SJSA1 (cell line): Measurements from ENCODE around the gene TM7SF3. TPM values are rescaled to one million over a fixed set of nuclear protein-coding genes. Genes with fewer than 3 reads are reported as not detected.
"Not testable (repeated sequence)": the region's sequence is repeated elsewhere in the genome, so short reads cannot be mapped to it uniquely, and the experiment has no call there.

ENCODE experiments used
- DNase-seq, 2 experiments: peaks; one replicate each; pipeline ENCODE4 v3.0.0-alpha.2; 2015 to 2020; ENCODE audit warnings: low spot score in 2 of 2, low read depth in 1 of 2
- H3K27ac ChIP-seq: fragments of 250-450 bp; sonication (Bioruptor Pico); 2 replicates; pipeline ENCODE4 v1.5.1; 2020; ENCODE audit warnings: mild to moderate bottlenecking, moderate library complexity
- H3K27me3 ChIP-seq: fragments of 250-450 bp; sonication (Bioruptor Pico); replicated peaks from 2 replicates; pipeline ENCODE4 v1.5.1; 2020; ENCODE audit warnings: mild to moderate bottlenecking, moderate library complexity
- H3K36me3 ChIP-seq: fragments of 250-450 bp; sonication (Bioruptor Pico); 2 replicates; pipeline ENCODE4 v1.5.1; 2020; ENCODE audit warnings: mild to moderate bottlenecking
- H3K4me1 ChIP-seq: fragments of 250-450 bp; sonication (Bioruptor Pico); replicated peaks from 2 replicates; pipeline ENCODE4 v1.6.1; 2021; ENCODE audit warnings: mild to moderate bottlenecking
- H3K4me3 ChIP-seq: fragments of 250-450 bp; sonication (Bioruptor Pico); 2 replicates; pipeline ENCODE4 v1.5.1; 2020; ENCODE audit warnings: mild to moderate bottlenecking
- H3K9me3 ChIP-seq: fragments of 250-450 bp; sonication (Bioruptor Pico); replicated peaks from 2 replicates; pipeline ENCODE4 v1.5.1; 2020; ENCODE audit warnings: mild to moderate bottlenecking
- total RNA-seq: library from RNA; depleted of rRNA; stranded (reverse); fragments of >200 nt; shearing (Covaris generic); gene quantifications from 2 replicates; pipeline ENCODE4 v1.2.3, GENCODE V29; 2014; rRNA removed

TM7SF3 gene, protein sequence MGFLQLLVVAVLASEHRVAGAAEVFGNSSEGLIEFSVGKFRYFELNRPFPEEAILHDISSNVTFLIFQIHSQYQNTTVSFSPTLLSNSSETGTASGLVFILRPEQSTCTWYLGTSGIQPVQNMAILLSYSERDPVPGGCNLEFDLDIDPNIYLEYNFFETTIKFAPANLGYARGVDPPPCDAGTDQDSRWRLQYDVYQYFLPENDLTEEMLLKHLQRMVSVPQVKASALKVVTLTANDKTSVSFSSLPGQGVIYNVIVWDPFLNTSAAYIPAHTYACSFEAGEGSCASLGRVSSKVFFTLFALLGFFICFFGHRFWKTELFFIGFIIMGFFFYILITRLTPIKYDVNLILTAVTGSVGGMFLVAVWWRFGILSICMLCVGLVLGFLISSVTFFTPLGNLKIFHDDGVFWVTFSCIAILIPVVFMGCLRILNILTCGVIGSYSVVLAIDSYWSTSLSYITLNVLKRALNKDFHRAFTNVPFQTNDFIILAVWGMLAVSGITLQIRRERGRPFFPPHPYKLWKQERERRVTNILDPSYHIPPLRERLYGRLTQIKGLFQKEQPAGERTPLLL
- 52.7 and 128 TPM in 2 replicates for total RNA-seq

DNA sequence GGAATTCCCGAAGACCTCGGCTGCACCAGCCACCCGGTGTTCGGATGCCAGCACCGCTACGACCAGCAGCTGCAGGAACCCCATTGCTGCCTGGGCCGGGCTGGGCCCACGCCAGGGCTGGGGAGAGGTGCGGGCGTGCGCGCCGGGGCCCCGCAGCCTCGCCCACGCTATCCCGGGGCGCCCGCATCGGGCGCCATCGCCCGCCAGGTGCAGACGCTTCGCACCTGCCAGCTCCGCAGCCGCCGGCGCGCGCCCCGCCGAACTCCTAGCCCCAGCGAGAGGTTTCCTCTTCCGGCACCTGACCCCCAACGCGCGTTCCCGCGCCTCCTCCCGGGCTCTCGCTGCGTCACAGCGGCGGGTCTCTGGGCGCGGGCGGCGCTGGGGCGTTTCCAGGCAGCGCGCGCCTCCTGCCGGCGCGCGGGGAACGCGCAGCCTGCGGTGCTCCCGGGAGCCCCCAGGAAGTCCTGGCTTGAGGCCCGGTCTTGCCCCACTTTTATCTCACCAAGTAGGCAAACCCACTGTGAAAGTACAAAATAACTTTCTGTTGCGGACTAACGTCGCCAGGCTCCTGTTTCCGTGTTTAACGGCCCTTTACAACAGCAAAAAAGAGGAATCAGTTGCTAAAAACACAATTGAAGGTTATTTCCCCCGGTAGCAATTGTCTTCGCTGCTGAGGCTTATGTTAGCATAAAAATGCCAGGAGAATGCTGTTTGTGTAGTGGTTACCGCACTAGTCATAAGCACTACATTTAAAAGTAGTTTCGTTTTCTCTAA, at the start of gene TM7SF3:
TM7SF3 (minus strand) TSS at position 300 of the 774 bp plus-strand sequence; CDS start at position 84, 216 bp downstream.
- no peaks in the 10 kb centered on the region for H3K27me3 ChIP-seq
- peaks cover 17% of the 10 kb centered on the region for H3K4me1 ChIP-seq
- H3K9me3 ChIP-seq, result no peaks in the 10 kb centered on the region
- H3K36me3 ChIP-seq, result no peaks in the 10 kb centered on the region; the same call in 1 of the 2 replicates
- H3K4me3 ChIP-seq, result peak within 1 kb of the TSS; percentile 71
- peak; percentile 88 to 95 for DNase-seq
- peak within 1 kb of the TSS; percentile 92 for H3K27ac ChIP-seq

DNA sequence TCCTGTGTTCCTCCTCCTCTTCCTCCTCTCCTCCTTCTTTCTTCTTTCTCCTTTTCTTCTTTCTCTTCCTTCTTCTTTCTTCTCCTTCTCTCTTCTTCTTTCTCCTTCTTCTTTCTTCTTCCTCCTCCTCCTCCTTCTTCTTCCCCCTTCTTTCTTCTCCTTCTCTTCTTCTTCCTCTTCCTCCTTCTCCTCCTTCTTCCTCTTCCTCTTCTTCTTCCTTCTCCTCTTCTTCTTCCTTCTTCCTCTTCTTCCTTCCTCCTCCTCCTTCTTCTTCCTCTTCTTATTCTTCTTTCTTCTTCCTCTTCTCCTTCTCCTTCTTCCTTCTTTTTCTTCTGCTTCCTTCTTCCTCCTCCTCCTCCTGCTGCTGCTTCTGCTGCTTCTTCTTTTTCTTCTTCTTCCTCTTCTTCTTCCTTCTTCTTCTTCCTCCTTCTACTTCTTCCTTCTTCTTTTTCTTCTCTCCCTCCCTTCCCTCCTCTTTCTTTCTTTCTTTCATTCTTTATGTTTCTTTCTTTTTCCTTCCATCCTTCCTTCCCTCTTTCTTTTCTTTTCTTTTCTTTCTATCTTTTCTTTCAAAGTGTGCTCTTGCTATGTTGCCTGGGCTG, 49.2 kb upstream of the TM7SF3 start:
- DNase-seq, result no peak
- Histone ChIP-seq H3K36me3 (no peaks in the 10 kb centered on the region), H3K4me1 (no peaks in the 10 kb centered on the region), H3K27ac (no peak overlapping the region), H3K9me3 (no peaks in the 10 kb centered on the region), H3K4me3 (no peak overlapping the region), H3K27me3 (no peaks in the 10 kb centered on the region)

DNA sequence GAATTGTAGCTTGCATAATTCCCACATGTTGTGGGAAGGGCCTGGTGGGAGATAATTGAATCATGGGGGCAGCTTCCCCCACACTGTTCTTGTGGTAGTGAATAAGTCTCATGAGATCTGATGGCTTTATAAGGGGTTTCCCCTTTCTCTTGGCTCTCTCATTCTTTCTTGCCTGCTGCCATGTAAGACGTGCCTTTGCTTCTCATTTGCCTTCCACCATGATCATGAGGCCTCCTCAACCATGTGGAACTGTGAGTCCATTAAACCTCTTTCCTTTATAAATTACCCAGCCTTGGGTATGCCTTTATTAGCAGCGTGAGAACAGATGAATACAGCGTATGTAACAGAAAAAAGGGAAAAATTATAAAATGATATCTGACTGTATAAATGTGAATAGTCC, 47.1 kb upstream of the TM7SF3 start:
- Histone ChIP-seq H3K9me3 (no peaks in the 10 kb centered on the region), H3K4me1 (no peaks in the 10 kb centered on the region), H3K27me3 (no peaks in the 10 kb centered on the region), H3K27ac (no peak overlapping the region), H3K36me3 (no peaks in the 10 kb centered on the region), H3K4me3 (no peak overlapping the region)
- no peak for DNase-seq

DNA sequence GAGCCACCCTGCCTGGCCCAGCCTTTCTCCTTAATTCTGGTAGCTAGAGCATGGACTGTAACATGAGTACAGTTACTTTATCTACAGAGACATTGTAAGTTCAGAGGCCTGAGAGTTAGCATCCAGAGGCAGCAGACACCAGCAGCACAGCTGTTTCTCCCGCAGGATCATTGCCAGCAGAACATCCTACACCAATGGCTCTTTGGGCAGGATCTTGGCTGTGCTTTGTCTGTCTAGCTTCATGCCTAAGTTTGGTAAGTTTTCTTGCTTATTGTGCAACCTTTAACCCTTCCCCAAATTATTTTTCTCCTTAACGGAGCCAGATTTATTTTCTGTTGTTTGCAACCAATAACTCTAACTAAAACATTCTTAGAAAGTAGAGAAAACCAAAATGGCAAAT, 46.6 kb upstream of the TM7SF3 start:
- Histone ChIP-seq H3K27ac (no peak overlapping the region), H3K4me3 (no peak overlapping the region), H3K27me3 (no peaks in the 10 kb centered on the region), H3K36me3 (no peaks in the 10 kb centered on the region), H3K9me3 (no peaks in the 10 kb centered on the region), H3K4me1 (no peaks in the 10 kb centered on the region)
- DNase-seq, result no peak

DNA sequence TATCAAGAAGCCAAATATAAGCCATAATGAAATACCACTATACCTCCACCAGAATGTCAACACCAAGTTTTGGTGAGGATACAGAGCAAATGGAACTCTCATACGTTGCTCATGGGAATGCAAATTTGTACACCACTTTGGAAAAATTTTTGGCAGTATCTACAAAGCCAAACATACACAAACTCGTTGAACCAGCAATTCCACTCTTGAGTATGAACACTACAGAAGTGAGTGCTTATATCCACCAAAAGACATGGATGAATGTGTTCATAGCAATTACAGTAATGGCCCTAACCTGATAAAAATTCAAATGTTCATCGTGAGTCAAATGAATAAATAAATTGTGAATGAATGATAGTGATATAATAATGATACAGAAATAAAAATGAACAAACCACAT, 43.4 kb upstream of the TM7SF3 start:
- DNase-seq, result no peak
- no peaks in the 10 kb centered on the region for H3K27me3 ChIP-seq
- no peaks in the 10 kb centered on the region for H3K4me1 ChIP-seq
- H3K4me3 ChIP-seq, result no peak overlapping the region
- no peaks in the 10 kb centered on the region for H3K9me3 ChIP-seq
- no peaks in the 10 kb centered on the region for H3K36me3 ChIP-seq
- no peak overlapping the region for H3K27ac ChIP-seq

DNA sequence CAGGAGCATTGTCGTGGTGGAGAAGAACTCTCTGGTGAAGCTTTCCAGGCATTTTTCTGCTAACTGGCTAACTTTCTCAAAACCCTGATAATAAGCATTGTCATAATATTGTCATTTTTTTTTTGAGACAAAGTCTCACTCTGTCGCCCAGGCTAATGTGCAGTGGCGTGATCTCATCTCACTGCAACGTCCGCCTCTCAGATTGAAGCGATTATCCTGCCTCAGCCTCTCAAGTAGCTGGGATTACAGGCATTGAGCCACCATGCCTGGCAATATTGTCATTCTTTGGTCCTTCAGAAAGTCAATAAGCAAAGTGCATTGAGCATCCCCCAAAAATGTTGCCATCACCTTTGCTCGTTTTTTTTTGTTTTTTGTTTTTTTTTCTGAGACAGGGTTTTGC, 41.8 kb upstream of the TM7SF3 start:
- no peaks in the 10 kb centered on the region for H3K36me3 ChIP-seq
- H3K4me1 ChIP-seq, result no peaks in the 10 kb centered on the region
- H3K4me3 ChIP-seq, result no peak overlapping the region
- H3K27me3 ChIP-seq, result no peaks in the 10 kb centered on the region
- no peaks in the 10 kb centered on the region for H3K9me3 ChIP-seq
- DNase-seq, result no peak
- H3K27ac ChIP-seq, result no peak overlapping the region

DNA sequence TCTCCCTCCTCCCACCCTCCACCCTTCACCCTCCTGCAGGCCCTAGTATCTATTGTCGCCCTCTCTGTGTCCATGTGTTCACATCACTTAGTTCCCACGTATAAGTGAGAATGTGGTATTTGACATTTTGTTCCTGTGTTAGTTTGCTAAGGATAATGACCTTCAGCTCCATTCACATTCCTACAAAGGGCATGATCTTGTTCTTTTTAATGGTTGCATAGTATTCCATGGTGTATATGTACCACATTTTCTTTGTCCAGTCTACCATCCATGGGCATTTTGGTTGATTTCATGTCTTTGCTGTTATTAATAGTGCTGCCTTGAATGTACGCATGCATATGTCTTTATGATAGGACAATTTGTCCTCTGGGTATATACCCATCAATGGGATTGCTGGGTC, 38.6 kb upstream of the TM7SF3 start:
- Histone ChIP-seq H3K36me3 (0 out of 2 replicates have a peak, but pooled peaks cover 2% of the 10 kb centered on the region), H3K4me3 (no peak overlapping the region), H3K9me3 (no peaks in the 10 kb centered on the region), H3K27me3 (no peaks in the 10 kb centered on the region), H3K27ac (no peak overlapping the region), H3K4me1 (no peaks in the 10 kb centered on the region; the same call in 1 of the 2 replicates)
- no peak for DNase-seq

DNA sequence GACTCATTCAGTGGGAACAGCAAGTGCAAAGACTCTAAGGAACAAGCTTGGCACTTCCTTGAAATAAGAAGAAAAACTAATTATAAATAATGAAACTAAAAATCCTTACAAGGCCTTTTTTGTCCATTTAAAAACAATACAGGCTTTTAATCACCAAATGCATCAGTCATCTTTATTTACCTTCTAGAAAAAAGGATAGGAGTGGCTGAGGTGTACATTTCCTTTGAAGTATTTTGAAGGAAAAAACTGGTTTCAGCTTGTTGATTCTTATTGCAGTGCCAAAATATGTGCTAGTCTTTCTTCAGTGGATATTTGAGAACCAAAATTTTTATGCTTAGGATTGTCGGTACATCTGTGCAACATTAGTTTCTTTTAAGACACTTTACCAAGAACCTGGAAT, 38.0 kb upstream of the TM7SF3 start:
- Histone ChIP-seq H3K27ac (no peak overlapping the region), H3K36me3 (0 out of 2 replicates have a peak, but pooled peaks cover 2% of the 10 kb centered on the region), H3K4me3 (no peak overlapping the region), H3K9me3 (no peaks in the 10 kb centered on the region), H3K27me3 (no peaks in the 10 kb centered on the region), H3K4me1 (no peaks in the 10 kb centered on the region; the same call in 1 of the 2 replicates)
- no peak for DNase-seq

DNA sequence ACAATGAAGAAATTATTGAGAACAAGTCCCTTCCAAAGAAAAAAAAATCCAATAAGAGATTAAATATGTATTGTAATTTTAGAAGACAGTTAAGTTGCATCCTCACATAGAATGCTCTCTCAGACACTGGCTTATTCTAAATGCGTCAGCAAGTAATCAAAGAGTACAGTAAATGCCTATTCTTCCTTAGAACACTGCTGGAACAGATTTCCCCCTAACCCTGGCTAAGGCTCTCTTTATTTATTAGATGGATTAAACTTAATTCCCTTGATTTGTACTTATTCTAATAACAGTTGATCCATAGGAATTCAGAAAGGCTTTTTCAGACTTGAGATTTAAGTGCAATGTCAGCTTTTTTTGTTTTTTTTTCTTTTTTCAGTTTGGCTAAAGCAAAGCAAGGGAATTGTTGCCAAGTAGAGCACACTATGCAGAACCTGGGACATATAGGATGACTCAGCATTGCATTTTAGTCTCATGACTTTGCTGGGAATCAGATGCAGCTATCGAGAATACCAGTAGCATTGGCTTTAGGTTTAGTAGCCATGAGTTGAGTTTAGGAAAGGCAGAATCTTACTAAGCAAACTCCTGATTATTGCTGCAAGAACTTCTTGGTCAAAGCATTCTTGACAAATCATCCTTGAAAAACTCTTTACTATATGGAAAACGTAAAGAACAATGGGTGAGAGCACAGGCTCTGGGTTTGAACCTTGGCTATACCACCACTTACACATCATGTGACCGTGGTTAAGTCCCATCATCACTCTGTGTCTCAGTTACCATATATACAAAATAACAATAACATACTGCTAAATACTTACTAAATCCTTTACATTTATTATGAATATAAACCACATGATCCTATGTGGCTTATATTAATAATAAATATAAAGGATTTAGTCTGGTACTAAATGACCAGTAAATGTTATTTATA, 34.9 kb upstream of the TM7SF3 start:
- no peak overlapping the region for H3K27ac ChIP-seq
- H3K4me3 ChIP-seq, result no peak overlapping the region
- no peaks in the 10 kb centered on the region; the same call in 1 of the 2 replicates for H3K4me1 ChIP-seq
- no peak for DNase-seq
- H3K9me3 ChIP-seq, result no peaks in the 10 kb centered on the region
- no peaks in the 10 kb centered on the region for H3K27me3 ChIP-seq
- H3K36me3 ChIP-seq, result 0 out of 2 replicates have a peak, but pooled peaks cover 2% of the 10 kb centered on the region

DNA sequence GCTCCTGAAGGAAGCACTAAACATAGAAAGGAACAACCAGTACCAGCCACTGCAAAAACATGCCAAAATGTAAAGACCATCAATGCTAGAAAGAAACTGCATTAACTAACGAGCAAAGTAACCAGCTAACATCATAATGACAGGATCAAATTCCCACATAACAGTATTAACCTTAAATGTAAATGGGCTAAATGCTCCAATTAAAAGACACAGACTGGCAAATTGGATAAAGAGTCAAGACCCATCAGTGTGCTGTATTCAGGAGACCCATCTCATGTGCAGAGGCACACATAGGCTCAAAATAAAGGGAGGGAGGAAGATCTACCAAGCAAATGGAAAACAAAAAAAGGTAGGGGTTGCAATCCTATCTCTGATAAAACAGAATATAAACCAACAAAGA, 27.8 kb upstream of the TM7SF3 start:
- H3K27me3 ChIP-seq, H3K4me3 ChIP-seq, H3K4me1 ChIP-seq, DNase-seq, H3K9me3 ChIP-seq, H3K27ac ChIP-seq: not testable (repeated sequence)
- H3K36me3 ChIP-seq, result peaks cover 15% of the 10 kb centered on the region

DNA sequence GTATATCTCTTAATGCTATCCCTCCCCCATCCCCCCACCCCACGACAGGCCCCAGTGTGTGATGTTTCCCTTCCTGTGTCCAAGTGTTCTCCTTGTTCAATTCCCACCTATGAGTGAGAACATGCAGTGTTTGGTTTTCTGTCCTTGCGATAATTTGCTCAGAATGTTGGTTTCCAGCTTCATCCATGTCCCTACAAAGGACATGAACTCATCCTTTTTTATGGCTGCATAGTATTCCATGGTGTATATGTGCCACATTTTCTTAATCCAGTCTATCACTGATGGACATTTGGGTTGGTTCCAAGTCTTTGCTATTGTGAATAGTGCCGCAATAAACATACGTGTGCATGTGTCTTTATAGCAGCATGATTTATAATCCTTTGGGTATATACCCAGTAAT, 26.5 kb upstream of the TM7SF3 start:
- not testable (repeated sequence) for H3K4me1 ChIP-seq, H3K9me3 ChIP-seq, H3K4me3 ChIP-seq, H3K27me3 ChIP-seq, H3K27ac ChIP-seq, DNase-seq
- H3K36me3 ChIP-seq, result peaks cover 15% of the 10 kb centered on the region

DNA sequence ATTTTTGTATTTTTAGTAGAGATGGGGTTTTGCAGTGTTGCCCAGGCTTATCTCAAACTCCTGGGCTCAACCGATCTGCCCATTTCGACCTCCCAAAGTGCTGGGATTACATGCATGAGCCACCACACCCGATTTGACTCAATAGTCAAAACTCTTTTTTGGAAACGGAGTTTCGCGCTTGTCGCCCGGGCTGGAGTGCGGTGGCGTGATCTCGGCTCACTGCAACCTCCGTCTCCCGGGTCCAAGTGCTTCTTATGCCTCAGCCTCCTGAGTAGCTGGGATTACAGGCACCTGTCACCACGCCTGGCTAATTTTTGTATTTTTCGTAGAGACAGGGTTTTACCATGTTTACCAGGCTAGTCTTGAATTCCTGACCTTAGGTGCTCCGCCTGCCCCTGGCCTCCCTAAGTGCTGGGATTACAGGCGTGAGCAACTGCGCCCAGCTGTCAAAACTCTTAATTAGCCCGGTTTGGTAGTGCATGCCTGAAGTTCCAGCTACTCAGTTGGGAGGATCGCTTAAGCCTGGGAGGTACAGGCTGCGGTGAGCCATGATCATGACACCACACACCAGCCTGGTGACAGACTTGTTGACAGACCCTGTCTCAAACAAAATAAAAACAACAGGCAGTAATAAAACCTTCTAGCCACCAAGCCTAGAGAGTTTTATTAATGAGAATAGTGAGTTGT, 20.6 kb upstream of the TM7SF3 start:
- Histone ChIP-seq H3K27me3 (no peaks in the 10 kb centered on the region), H3K9me3 (peaks cover 2% of the 10 kb centered on the region; the same call in 1 of the 2 replicates), H3K4me3 (no peak overlapping the region), H3K36me3 (peaks cover 50% of the 10 kb centered on the region), H3K27ac (no peak overlapping the region), H3K4me1 (no peaks in the 10 kb centered on the region)
- no peak for DNase-seq
